NCI-H2196 (cell line): Measurements from ENCODE around the gene UGT1A7.

ENCODE experiments used
- DNase-seq: peaks from one replicate; lab custom pipeline; 2025; ENCODE audit not compliant: unreplicated experiment; lab: John Stamatoyannopoulos, UW

UGT1A7 gene

GRCh38 chr2:233816771-233817170 lies 135.1 kb downstream of the UGT1A7 start:
- no peak for DNase-seq

- no peak for DNase-seq
These were observed 135.7 kb downstream of the UGT1A7 start for GRCh38 chr2:233817361-233817911.

DNA sequence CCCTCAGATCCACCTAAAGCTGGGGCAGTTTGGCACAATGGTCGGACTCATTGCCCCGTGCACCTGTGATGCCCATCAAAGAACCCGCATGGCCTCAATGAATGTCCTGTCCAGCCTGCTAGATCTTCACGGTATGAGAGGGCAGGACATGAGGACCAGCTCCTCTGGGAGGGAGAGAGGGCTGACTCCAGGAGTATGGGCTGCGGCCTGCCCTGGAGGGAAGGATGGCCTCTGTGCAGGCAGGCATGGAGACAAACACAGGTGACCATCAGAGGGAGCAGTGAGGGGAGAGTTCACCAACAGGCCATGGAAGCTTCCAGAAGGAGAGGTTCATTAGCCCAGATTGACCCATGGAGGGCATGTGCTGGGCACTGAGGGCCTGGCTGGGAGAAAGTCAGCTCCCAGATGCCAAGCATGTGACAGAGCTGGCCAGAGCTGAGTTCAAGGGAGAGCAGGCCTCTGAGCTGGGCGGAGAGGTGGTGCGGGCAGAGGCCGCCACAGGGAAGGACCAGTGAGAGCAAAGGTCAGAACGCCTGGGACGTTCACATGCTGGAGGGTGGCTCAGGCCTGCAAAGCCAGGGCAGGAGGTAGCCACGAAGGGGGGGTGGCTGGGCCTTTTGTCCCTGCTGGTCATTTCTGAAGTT lies 136.4 kb downstream of the UGT1A7 start:
- DNase-seq = no peak

- no peak for DNase-seq
These were observed 137.2 kb downstream of the UGT1A7 start for GRCh38 chr2:233818639-233819621.

GRCh38 chr2:233819884-233820773 lies 138.4 kb downstream of the UGT1A7 start:
- DNase-seq = no peak

DNA sequence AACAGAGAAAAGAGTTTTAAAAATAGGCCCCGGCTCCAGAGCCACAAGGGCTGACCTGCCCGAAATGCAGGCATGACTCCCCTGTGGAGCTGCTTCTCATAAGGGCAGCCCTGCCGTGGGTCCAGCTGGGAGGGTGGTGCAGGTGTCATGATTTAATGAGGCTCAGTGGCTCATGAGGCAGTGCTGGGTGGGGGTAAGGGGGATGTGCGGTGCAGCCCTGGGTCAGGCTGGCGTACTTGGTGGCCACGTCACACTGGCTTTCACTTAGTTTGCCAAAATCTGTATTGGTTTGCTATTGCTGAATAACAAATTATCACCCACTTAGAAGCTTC lies 139.0 kb downstream of the UGT1A7 start:
- no peak for DNase-seq

- DNase-seq = no peak
These were observed 139.5 kb downstream of the UGT1A7 start for GRCh38 chr2:233821196-233821595.

GRCh38 chr2:233821709-233822100 lies 140.0 kb downstream of the UGT1A7 start:
- no peak for DNase-seq

GRCh38 chr2:233822101-233822771 lies 140.5 kb downstream of the UGT1A7 start:
- no peak for DNase-seq
